ENCODE results near the gene SDK1. TPM values are rescaled to one million over a fixed set of nuclear protein-coding genes. Genes with fewer than 3 reads are reported as not detected.

Gene SDK1
- total and polyA plus RNA-seq, 2 of the 8 experiments (the other 6 are each of a cell fraction or from before 2014, with no cell fraction given): 3.3 to 7.2 TPM

DNA sequence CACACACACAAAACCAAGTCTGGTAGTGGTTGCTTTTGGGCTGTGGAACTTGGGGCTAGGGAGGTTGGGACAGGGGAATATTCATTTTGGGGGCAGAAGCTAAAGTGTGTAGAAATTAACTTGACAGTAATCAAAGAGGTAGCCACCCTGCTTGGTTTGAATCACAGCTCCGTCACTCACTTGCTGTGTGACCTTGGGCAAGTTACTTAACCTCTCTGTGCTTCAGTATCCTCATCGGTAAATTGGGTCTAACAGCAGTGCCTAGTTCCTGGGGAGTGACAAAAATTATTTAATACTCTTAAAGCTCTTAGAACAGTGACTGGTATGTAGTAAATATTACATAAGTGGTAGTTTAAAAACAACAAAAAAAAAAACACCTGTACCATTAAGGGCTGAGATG is 489.8 kb downstream of the SDK1 start:
- H2BK120ac ChIP-seq (replicated peaks; ENCODE audit: low read depth, low read length): no peak overlapping the region
- H3K79me2 ChIP-seq (ENCODE audit: control insufficient read depth in 1 of 2, insufficient read depth in 2 of 2, low read length in 2 of 2): no peaks in the 10 kb centered on the region
- H3K14ac ChIP-seq (ENCODE audit: insufficient read length): no peak overlapping the region
- H3K79me1 ChIP-seq (ENCODE audit: low read depth, low read length): no peaks in the 10 kb centered on the region
- no peak overlapping the region for H3K23ac ChIP-seq (ENCODE audit: insufficient read length)
- no peaks in the 10 kb centered on the region for H3K27me3 ChIP-seq (replicated peaks in 1 of 4; ENCODE audit: control insufficient read depth in 3 of 4, extremely low read depth in 1 of 4, insufficient read depth in 3 of 4, low read length in 3 of 4)
- POLR2A ChIA-PET (ENCODE audit: partially characterized antibody): no interaction called here
- H2BK20ac ChIP-seq (ENCODE audit: low read length): no peak overlapping the region
- H3K4me3 ChIP-seq (ENCODE audit: extremely low read depth in 1 of 4, insufficient read depth in 2 of 4, low read depth in 3 of 4, low read length in 4 of 4): no peak overlapping the region
- no peaks in the 10 kb centered on the region for H3K36me3 ChIP-seq (ENCODE audit: control insufficient read depth in 2 of 4, insufficient read depth in 4 of 4, low read length in 3 of 4)
- H2AFZ ChIP-seq (ENCODE audit: low read length): no peak overlapping the region
- CTCF ChIA-PET (ENCODE audit: partially characterized antibody): interaction anchor here (1.3 kb wide), 1 partner anchor 18 kb away, joined by 4 read pairs; no protein-coding TSS in a partner anchor
- H4K20me1 ChIP-seq (replicated peaks in 1 of 2; ENCODE audit: control insufficient read depth in 1 of 2, insufficient read depth in 2 of 2, low read length in 2 of 2): no peaks in the 10 kb centered on the region
- H4K91ac ChIP-seq (replicated peaks; ENCODE audit: insufficient read length, low read length): no peak overlapping the region
- 88% methylated on average over 2 of the region's 2 CpGs; no CpG with 5 or more reads in 1 of the 2 experiments for WGBS, 2 experiments (ENCODE audit: extremely low coverage in 1 of 2, insufficient coverage in 1 of 2, insufficient read length in 1 of 2, insufficient replicate concordance in 2 of 2, low coverage in 1 of 2, low lambda C conversion rate in 2 of 2, missing lambda C conversion rate in 1 of 2)
- no peak overlapping the region for H4K5ac ChIP-seq (ENCODE audit: insufficient read length, low read depth, low read length)
- H2AK5ac ChIP-seq (ENCODE audit: low read depth, low read length): no peak overlapping the region
- no peak overlapping the region for H3K4ac ChIP-seq (replicated peaks; ENCODE audit: insufficient read length, low read depth, low read length)
- TF ChIP-seq KDM1A (IDR thresholded peaks at IDR 0.05; ENCODE audit: borderline replicate concordance, low read length) (peak; percentile 73; the same call in 1 of the 2 replicates), POLR2A (IDR thresholded peaks at IDR 0.05; ENCODE audit: control extremely low read depth in 1 of 2, low read depth in 2 of 2, low read length in 2 of 2) (no peak)
- no peak overlapping the region for H3K27ac ChIP-seq (ENCODE audit: low read depth, low read length)
- H3K9ac ChIP-seq (replicated peaks in 1 of 4; ENCODE audit: extremely low read depth in 1 of 4, low read depth in 3 of 4, low read length in 3 of 4): no peak overlapping the region
- no peak overlapping the region for H3K4me2 ChIP-seq (ENCODE audit: insufficient read depth in 1 of 2, low read depth in 2 of 2, low read length in 2 of 2)
- H3K9me3 ChIP-seq (ENCODE audit: insufficient read depth in 2 of 2, low read depth in 1 of 2, low read length in 1 of 2): no peaks in the 10 kb centered on the region
- no peaks in the 10 kb centered on the region; a peak in 1 of 7 replicates for H3K4me1 ChIP-seq (replicated peaks in 1 of 4; ENCODE audit: control insufficient read depth in 3 of 4, insufficient read depth in 4 of 4, low read length in 3 of 4)
- no peak overlapping the region for H4K8ac ChIP-seq (ENCODE audit: extremely low read depth, insufficient read depth, low read length)
- H3K56ac ChIP-seq (replicated peaks; ENCODE audit: insufficient read length, low read depth, low read length): no peak overlapping the region
- H2BK12ac ChIP-seq (ENCODE audit: low read depth, low read length): no peak overlapping the region
- H3K18ac ChIP-seq (ENCODE audit: extremely low read depth, low read length): no peak overlapping the region
- H2BK5ac ChIP-seq (ENCODE audit: low read depth, low read length): no peak overlapping the region
- no peak overlapping the region for H2BK15ac ChIP-seq (ENCODE audit: low read length)
- no peak for DNase-seq (ENCODE audit: low read depth in 1 of 2, low spot score in 2 of 2)
- H3K23me2 ChIP-seq (ENCODE audit: low read depth, low read length): peaks cover 3% of the 10 kb centered on the region; the same call in 1 of the 2 replicates
- FAIRE-seq: no peak
